ENCODE data around the gene DNAH11. TPM values are rescaled to one million over a fixed set of nuclear protein-coding genes. Genes with fewer than 3 reads are reported as not detected.

The DNAH11 gene
- total and polyA plus RNA-seq, 4 donors: 1.8 to 24.7 (median 8.1) TPM

- 74 to 84% methylated on average over 3 of the region's 3 CpGs for WGBS, 2 donors
- H3K27me3 ChIP-seq (ENCODE audit: control insufficient read depth in 3 of 3, insufficient read depth in 3 of 3, low read length in 2 of 3): peaks cover 0 to 3% (median 0%) of the 10 kb centered on the region in 3 donors
Observed at GRCh38 chr7:21706131-21706530, 163.3 kb downstream of the DNAH11 start.

GRCh38 chr7:21707566-21707965 lies 164.7 kb downstream of the DNAH11 start:
- no peak for ATAC-seq (ENCODE audit: insufficient read depth, low FRiP score)
- WGBS, 2 donors: 89 to 91% methylated on average over 7 of the region's 7 CpGs
- H3K27me3 ChIP-seq (ENCODE audit: control insufficient read depth in 3 of 3, insufficient read depth in 3 of 3, low read length in 2 of 3): peaks cover 0 to 3% (median 0%) of the 10 kb centered on the region in 3 donors
- no peak overlapping the region for H3K4me3 ChIP-seq
- no peak overlapping the region for H3K27ac ChIP-seq (ENCODE audit: low read depth in 1 of 2, low read length in 1 of 2)
- H3K9ac ChIP-seq (ENCODE audit: insufficient read depth in 1 of 2, low read length in 2 of 2): no peak overlapping the region
- no peak for TF ChIP-seq CTCF (IDR thresholded peaks at IDR 0.05; ENCODE audit: control extremely low read depth, extremely low read depth)
- H3K4me1 ChIP-seq (ENCODE audit: control insufficient read depth in 5 of 5, insufficient read depth in 5 of 5, low read length in 5 of 5): no peaks in the 10 kb centered on the region
- DNase-seq: no peak
- H3K9me3 ChIP-seq (ENCODE audit: control insufficient read depth in 4 of 4, insufficient read depth in 3 of 4, low read length in 3 of 4): no peaks in the 10 kb centered on the region
- no peaks in the 10 kb centered on the region for H3K36me3 ChIP-seq (ENCODE audit: control insufficient read depth in 4 of 4, insufficient read depth in 4 of 4, low read length in 4 of 4)

More at GRCh38 chr7:21706131-21706530, 163.3 kb downstream of the DNAH11 start:
- H3K36me3 ChIP-seq (ENCODE audit: control insufficient read depth in 4 of 4, insufficient read depth in 4 of 4, low read length in 4 of 4): no peaks in the 10 kb centered on the region
- ATAC-seq (ENCODE audit: insufficient read depth, low FRiP score) (no peak), DNase-seq (no peak)
- H3K4me3 ChIP-seq: no peak overlapping the region
- no peaks in the 10 kb centered on the region for H3K9me3 ChIP-seq (ENCODE audit: control insufficient read depth in 4 of 4, insufficient read depth in 3 of 4, low read length in 3 of 4)
- no peak overlapping the region for H3K27ac ChIP-seq (ENCODE audit: low read depth in 1 of 2, low read length in 1 of 2)
- no peak overlapping the region for H3K9ac ChIP-seq (ENCODE audit: insufficient read depth in 1 of 2, low read length in 2 of 2)
- TF ChIP-seq CTCF (IDR thresholded peaks at IDR 0.05; ENCODE audit: control extremely low read depth, extremely low read depth): no peak
- no peaks in the 10 kb centered on the region for H3K4me1 ChIP-seq (ENCODE audit: control insufficient read depth in 5 of 5, insufficient read depth in 5 of 5, low read length in 5 of 5)

- Histone ChIP-seq H3K27ac (ENCODE audit: low read depth in 1 of 2, low read length in 1 of 2) (no peak overlapping the region), H3K4me1 (ENCODE audit: control insufficient read depth in 5 of 5, insufficient read depth in 5 of 5, low read length in 5 of 5) (no peaks in the 10 kb centered on the region), H3K27me3 (ENCODE audit: control insufficient read depth in 3 of 3, insufficient read depth in 3 of 3, low read length in 2 of 3) (peaks cover 0 to 3% (median 0%) of the 10 kb centered on the region in 3 donors), H3K9ac (ENCODE audit: insufficient read depth in 1 of 2, low read length in 2 of 2) (no peak overlapping the region), H3K36me3 (ENCODE audit: control insufficient read depth in 4 of 4, insufficient read depth in 4 of 4, low read length in 4 of 4) (no peaks in the 10 kb centered on the region), H3K9me3 (ENCODE audit: control insufficient read depth in 4 of 4, insufficient read depth in 3 of 4, low read length in 3 of 4) (no peaks in the 10 kb centered on the region), H3K4me3 (no peak overlapping the region)
- DNase-seq: no peak
- no peak for ATAC-seq (ENCODE audit: insufficient read depth, low FRiP score)
- TF ChIP-seq CTCF (IDR thresholded peaks at IDR 0.05; ENCODE audit: control extremely low read depth, extremely low read depth): no peak
- 91 to 92% methylated on average over 6 of the region's 6 CpGs for WGBS, 2 donors
Observed at GRCh38 chr7:21708096-21708495, 165.3 kb downstream of the DNAH11 start.

- no peaks in the 10 kb centered on the region for H3K9me3 ChIP-seq (ENCODE audit: control insufficient read depth in 4 of 4, insufficient read depth in 3 of 4, low read length in 3 of 4)
- 76 to 84% methylated on average over 5 of the region's 5 CpGs for WGBS, 2 donors
Observed at GRCh38 chr7:21717323-21717722, 174.5 kb downstream of the DNAH11 start.

More at GRCh38 chr7:21717323-21717722, 174.5 kb downstream of the DNAH11 start:
- no peaks in the 10 kb centered on the region for H3K36me3 ChIP-seq (ENCODE audit: control insufficient read depth in 4 of 4, insufficient read depth in 4 of 4, low read length in 4 of 4)
- ATAC-seq (ENCODE audit: insufficient read depth, low FRiP score) (no peak), DNase-seq (no peak)
- TF ChIP-seq CTCF (IDR thresholded peaks at IDR 0.05; ENCODE audit: control extremely low read depth, extremely low read depth): no peak
- H3K4me3 ChIP-seq: no peak overlapping the region
- no peak overlapping the region for H3K9ac ChIP-seq (ENCODE audit: insufficient read depth in 1 of 2, low read length in 2 of 2)
- H3K27ac ChIP-seq (ENCODE audit: low read depth in 1 of 2, low read length in 1 of 2): no peak overlapping the region
- no peaks in the 10 kb centered on the region for H3K27me3 ChIP-seq (ENCODE audit: control insufficient read depth in 3 of 3, insufficient read depth in 3 of 3, low read length in 2 of 3)
- peaks cover 0 to 5% (median 1%) of the 10 kb centered on the region in 5 donors for H3K4me1 ChIP-seq (ENCODE audit: control insufficient read depth in 5 of 5, insufficient read depth in 5 of 5, low read length in 5 of 5)

Measured in lung (tissue), 12 donors.